HG02678 (cell line): ENCODE measurements around the gene ASPSCR1.

ENCODE experiments used
- ATAC-seq: cut with Tn5 transposase; IDR thresholded peaks from one replicate; pipeline ENCODE4 v1.9.1; 2021; ENCODE audit warnings: mild to moderate bottlenecking, moderate library complexity; ENCODE audit not compliant: unreplicated experiment

Gene ASPSCR1

GRCh38 chr17:81958633-81959342 lies 18.6 kb upstream of the ASPSCR1 start:
- ATAC-seq = no peak

GRCh38 chr17:81959362-81960129 lies 17.9 kb upstream of the ASPSCR1 start:
- ATAC-seq = peak; percentile 67

GRCh38 chr17:81960130-81960958 lies 17.1 kb upstream of the ASPSCR1 start:
- no peak for ATAC-seq

- no peak for ATAC-seq
Observed at GRCh38 chr17:81961087-81961511, 16.3 kb upstream of the ASPSCR1 start, which contains the start of gene NOTUM. Gene NOTUM (minus strand): TSS chr17:81961187. CDS start chr17:81960909, 278 bp downstream.

GRCh38 chr17:81961521-81962498 lies 15.6 kb upstream of the ASPSCR1 start:
- ATAC-seq = no peak

GRCh38 chr17:81962499-81963441 lies 14.7 kb upstream of the ASPSCR1 start:
- ATAC-seq = no peak

GRCh38 chr17:81964081-81964849 lies 13.2 kb upstream of the ASPSCR1 start:
- no peak for ATAC-seq

- ATAC-seq = no peak
Observed at GRCh38 chr17:81966343-81967243, 10.8 kb upstream of the ASPSCR1 start.

GRCh38 chr17:81967244-81967532 lies 10.2 kb upstream of the ASPSCR1 start:
- no peak for ATAC-seq

- ATAC-seq = peak; percentile 55
Observed at GRCh38 chr17:81967533-81968395, 9.7 kb upstream of the ASPSCR1 start.

- no peak for ATAC-seq
Observed at GRCh38 chr17:81968396-81968745, 9.1 kb upstream of the ASPSCR1 start.

GRCh38 chr17:81968850-81969812 lies 8.3 kb upstream of the ASPSCR1 start:
- no peak for ATAC-seq

- no peak for ATAC-seq
Observed at GRCh38 chr17:81973432-81973831, 4.0 kb upstream of the ASPSCR1 start.

- ATAC-seq = peak; percentile 2
Observed at GRCh38 chr17:81976332-81977210, 858 bp upstream of the ASPSCR1 start.
